Fibroblast of lung (primary cell): ENCODE data around the gene SYT3. TPM values are rescaled to one million over a fixed set of nuclear protein-coding genes. Genes with fewer than 3 reads are reported as not detected.

ENCODE experiments used
- DNase-seq, 2 donors: peaks; one replicate each; pipeline versions ENCODE4 v3.0.0 to v3.0.0-alpha.2; 2010; ENCODE audit warnings: low read depth in 2 of 2
- H2AFZ ChIP-seq: 2 replicates; pipeline ENCODE4 v1.5.1; 2012; ENCODE audit warnings: low read length, control low read depth, inconsistent platforms
- H3K27ac ChIP-seq: 2 replicates; pipeline ENCODE4 v1.5.1; 2011; ENCODE audit warnings: low read length, control low read depth; ENCODE audit not compliant: insufficient read depth
- H3K27me3 ChIP-seq: 2 replicates; pipeline ENCODE4 v1.5.1; 2011; ENCODE audit warnings: mild to moderate bottlenecking, low read length; ENCODE audit not compliant: control insufficient read depth, insufficient read depth
- H3K36me3 ChIP-seq: 2 replicates; pipeline ENCODE4 v1.5.1; 2011; ENCODE audit warnings: low read length; ENCODE audit not compliant: control insufficient read depth, insufficient read depth
- H3K4me1 ChIP-seq: 2 replicates; pipeline ENCODE4 v1.5.1; 2011; ENCODE audit warnings: low read length; ENCODE audit not compliant: control insufficient read depth, insufficient read depth; ENCODE audit errors: extremely low read depth
- H3K4me2 ChIP-seq: 2 replicates; pipeline ENCODE4 v1.5.1; 2011; ENCODE audit warnings: low read length, control low read depth; ENCODE audit not compliant: insufficient read depth; ENCODE audit errors: extremely low read depth
- H3K4me3 ChIP-seq, 4 experiments: fragments of 200-600 bp in 1 of 4; sonication (generic) in 1 of 4; replicated peaks in 1 of 4; 2 replicates each; pipeline ENCODE4 v1.5.1; 2011 to 2016; ENCODE audit warnings: low read length in 4 of 4, low read depth in 3 of 4, mild to moderate bottlenecking in 3 of 4, control low read depth in 2 of 4, inconsistent platforms in 1 of 4, mixed read lengths in 1 of 4; ENCODE audit not compliant: insufficient read depth in 1 of 4; ENCODE audit errors: control extremely low read depth in 1 of 4
- H3K79me2 ChIP-seq: 2 replicates; pipeline ENCODE4 v1.5.1; 2012; ENCODE audit warnings: mild to moderate bottlenecking, low read length, inconsistent platforms; ENCODE audit not compliant: control insufficient read depth, insufficient read depth
- H3K9ac ChIP-seq: 2 replicates; pipeline ENCODE4 v1.5.1; 2011; ENCODE audit warnings: mild to moderate bottlenecking, low read length, control low read depth; ENCODE audit not compliant: insufficient read depth
- H3K9me3 ChIP-seq: 2 replicates; pipeline ENCODE4 v1.5.1; 2012; ENCODE audit warnings: low read depth, low read length; ENCODE audit not compliant: control insufficient read depth, insufficient read depth
- H4K20me1 ChIP-seq: 2 replicates; pipeline ENCODE4 v1.5.1; 2011; ENCODE audit warnings: low read length; ENCODE audit not compliant: control insufficient read depth, insufficient read depth; ENCODE audit errors: extremely low read depth
- CTCF ChIP-seq, 2 donors: IDR thresholded peaks in 1 of 2; conservative IDR thresholded peaks in 1 of 2; 1 replicate in 1 of 2; 2 replicates in 1 of 2; pipeline ENCODE4 v1.5.1; 2011 to 2012; ENCODE audit warnings: low read length in 2 of 2, control low read depth in 1 of 2, inconsistent platforms in 1 of 2, low read depth in 1 of 2, mild to moderate bottlenecking in 1 of 2
- EZH2 ChIP-seq: IDR thresholded peaks from 2 replicates; pipeline ENCODE4 v1.5.1; 2012; ENCODE audit warnings: low read length, control low read depth, mild to moderate bottlenecking; ENCODE audit errors: missing control alignments
- polyA plus RNA-seq, 2 donors: library from polyadenylated mRNA; depleted of rRNA in 1 of 2; stranded (reverse) in 1 of 2; unstranded in 1 of 2; fragments of >200 nt; gene quantifications; 2 replicates each; pipeline ENCODE4 v1.2.1, GENCODE V29; 2011 to 2012; ENCODE audit warnings: missing spikeins in 1 of 2
- total RNA-seq: library from RNA; depleted of rRNA; stranded (reverse); fragments of >200 nt; gene quantifications from 2 replicates; pipeline ENCODE4 v1.2.1, GENCODE V29; 2014

SYT3 gene
- total and polyA plus RNA-seq, 2 donors (not counting 1 experiment from before 2014, with no cell fraction given): not detected

DNA sequence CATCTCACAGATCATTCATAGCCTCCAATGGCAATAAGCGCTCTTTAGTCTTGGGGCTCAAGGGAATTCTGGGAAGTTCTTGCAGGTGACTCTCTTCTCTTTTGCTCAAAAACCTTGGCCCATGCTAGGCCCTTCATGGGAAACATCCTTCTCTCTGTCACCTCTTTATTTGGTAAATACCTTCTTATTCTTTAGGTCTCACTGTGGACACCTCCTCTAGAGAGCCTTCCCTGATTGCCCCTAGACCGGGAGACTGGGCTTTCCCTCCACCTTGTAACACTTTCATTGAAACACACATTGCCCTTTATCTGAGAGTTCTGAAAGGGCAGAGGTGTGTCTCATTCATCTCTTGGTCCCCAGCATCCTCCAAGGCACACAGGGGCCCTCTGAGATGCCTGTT, 11.5 kb upstream of the SYT3 start:
- Histone ChIP-seq H3K4me1 (no peaks in the 10 kb centered on the region), H3K27me3 (no peaks in the 10 kb centered on the region), H3K36me3 (no peaks in the 10 kb centered on the region), H4K20me1 (no peaks in the 10 kb centered on the region), H3K9ac (no peak overlapping the region), H3K27ac (no peak overlapping the region), H3K4me2 (no peak overlapping the region), H3K9me3 (no peaks in the 10 kb centered on the region), H3K4me3 (no peak overlapping the region), H3K79me2 (no peaks in the 10 kb centered on the region), H2AFZ (no peak overlapping the region)
- no peak for TF ChIP-seq EZH2
- no peak for TF ChIP-seq CTCF (conservative IDR thresholded peaks at IDR 0.05 in 1 of 2, IDR thresholded peaks at IDR 0.05 in 1 of 2; ENCODE audit: low read depth in 1 of 2, low read length in 2 of 2)
- no peak for DNase-seq

DNA sequence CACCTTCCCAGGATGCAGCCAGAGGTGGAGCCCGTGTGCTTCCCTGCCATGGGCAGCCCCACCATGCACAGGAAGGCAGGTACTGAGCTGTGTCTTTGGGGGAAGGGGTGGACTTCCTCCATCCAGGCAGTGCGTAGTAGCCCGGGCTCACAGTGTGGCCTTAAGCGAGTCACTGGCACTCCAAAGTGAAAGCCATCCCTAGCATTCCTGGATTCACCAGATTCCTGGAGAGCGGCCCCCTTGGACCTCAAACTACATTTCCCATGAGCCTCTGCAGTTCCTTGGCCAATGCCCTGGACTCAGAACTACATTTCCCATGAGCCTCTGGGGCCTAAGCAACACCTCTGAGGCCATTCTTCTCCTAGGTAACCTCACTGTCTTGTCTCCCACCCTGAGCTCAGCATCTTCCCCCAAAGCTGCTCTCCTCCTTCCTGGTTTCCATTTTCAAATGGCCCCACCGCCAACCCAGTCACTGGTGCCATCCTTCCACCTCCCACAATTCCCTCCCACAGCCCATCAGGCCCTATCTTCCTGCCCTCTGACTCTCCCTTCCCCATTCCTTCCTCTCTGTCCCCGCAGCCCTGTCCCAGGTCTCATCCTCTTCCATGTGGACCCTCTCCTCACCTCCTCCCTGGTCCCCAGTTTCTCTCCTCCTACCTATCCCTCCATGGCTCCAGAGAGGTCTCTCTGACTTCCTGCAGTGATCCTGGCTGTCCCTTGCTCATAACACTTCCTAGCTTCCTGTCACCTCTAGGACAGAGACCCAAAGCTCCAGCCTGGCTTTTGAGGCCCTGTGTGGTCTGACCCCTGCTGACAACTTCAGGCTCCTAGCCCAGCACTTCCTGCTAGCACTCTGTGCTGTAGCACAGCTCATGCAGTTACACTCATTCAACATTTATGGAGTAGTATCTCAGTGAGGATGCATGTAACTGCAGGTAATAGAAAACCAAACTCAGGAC, 10.0 kb upstream of the SYT3 start, which contains the start of gene C19orf81:
Gene C19orf81 (plus strand): TSS at position 13 of the 959 bp plus-strand sequence. CDS start 0 bp downstream, at position 13.
- Histone ChIP-seq H3K9me3 (no peaks in the 10 kb centered on the region), H3K36me3 (no peaks in the 10 kb centered on the region), H3K9ac (no peak within 1 kb of the TSS), H3K27me3 (no peaks in the 10 kb centered on the region), H3K4me1 (no peaks in the 10 kb centered on the region), H3K4me3 (no peak within 1 kb of the TSS), H3K27ac (no peak within 1 kb of the TSS), H3K4me2 (no peak within 1 kb of the TSS), H3K79me2 (no peaks in the 10 kb centered on the region), H4K20me1 (no peaks in the 10 kb centered on the region), H2AFZ (no peak within 1 kb of the TSS)
- no peak for DNase-seq
- TF ChIP-seq CTCF (conservative IDR thresholded peaks at IDR 0.05 in 1 of 2, IDR thresholded peaks at IDR 0.05 in 1 of 2; ENCODE audit: low read depth in 1 of 2, low read length in 2 of 2) (no peak), EZH2 (no peak)

- Histone ChIP-seq H3K4me3 (no peak overlapping the region), H3K4me1 (no peaks in the 10 kb centered on the region), H3K4me2 (no peak overlapping the region), H3K9me3 (no peaks in the 10 kb centered on the region), H3K79me2 (no peaks in the 10 kb centered on the region), H3K9ac (no peak overlapping the region), H3K27ac (no peak overlapping the region), H2AFZ (no peak overlapping the region), H3K36me3 (no peaks in the 10 kb centered on the region), H3K27me3 (no peaks in the 10 kb centered on the region), H4K20me1 (no peaks in the 10 kb centered on the region)
- DNase-seq: no peak
- TF ChIP-seq EZH2 (no peak), CTCF (conservative IDR thresholded peaks at IDR 0.05 in 1 of 2, IDR thresholded peaks at IDR 0.05 in 1 of 2; ENCODE audit: low read depth in 1 of 2, low read length in 2 of 2) (no peak)
These were observed 9.0 kb upstream of the SYT3 start for GRCh38 chr19:50648659-50649058.
